HG03025 (cell line): ENCODE data around the gene TAS2R5.
A peak's percentile ranks its signal among the peaks of the same experiment; 100 is the strongest.
"Not testable (repeated sequence)": the region's sequence is repeated elsewhere in the genome, so short reads cannot be mapped to it uniquely, and the experiment has no call there.

Experiments
- ATAC-seq: cut with Tn5 transposase; IDR thresholded peaks from one replicate; pipeline ENCODE4 v1.9.1; 2021; ENCODE audit warnings: mild to moderate bottlenecking, moderate library complexity; ENCODE audit not compliant: unreplicated experiment, low FRiP score

The TAS2R5 gene

GRCh38 chr7:141789917-141790316 lies at the start of gene TAS2R5:
TAS2R5 (plus strand) TSS chr7:141790217; CDS start chr7:141790362, 145 bp downstream.
- no peak for ATAC-seq

GRCh38 chr7:141742229-141742628 lies 47.8 kb upstream of the TAS2R5 start:
- ATAC-seq = no peak

- ATAC-seq = no peak
These were observed 45.9 kb upstream of the TAS2R5 start for GRCh38 chr7:141744131-141744530.

GRCh38 chr7:141748396-141748795 lies 41.6 kb upstream of the TAS2R5 start:
- ATAC-seq = no peak

GRCh38 chr7:141751904-141752303 lies 38.1 kb upstream of the TAS2R5 start:
- not testable (repeated sequence) for ATAC-seq

GRCh38 chr7:141752634-141753033 lies 37.4 kb upstream of the TAS2R5 start:
- no peak for ATAC-seq

- ATAC-seq = no peak
These were observed 35.1 kb upstream of the TAS2R5 start for GRCh38 chr7:141754939-141755338.

- ATAC-seq = no peak
These were observed 26.2 kb upstream of the TAS2R5 start, which contains the start of gene TAS2R3 for GRCh38 chr7:141763797-141764196. TAS2R3 (plus strand) TSS chr7:141764097; CDS start chr7:141764159, 62 bp downstream.

GRCh38 chr7:141770083-141770583 lies 19.9 kb upstream of the TAS2R5 start:
- ATAC-seq = not testable (repeated sequence)

GRCh38 chr7:141776374-141776773 lies 13.6 kb upstream of the TAS2R5 start, which contains the start of gene TAS2R4:
TAS2R4 (plus strand) TSS chr7:141776674; CDS start chr7:141778489, 1,815 bp downstream.
- no peak for ATAC-seq

- peak; percentile 72 for ATAC-seq
These were observed 4.1 kb upstream of the TAS2R5 start for GRCh38 chr7:141785706-141786552.

- ATAC-seq = no peak
These were observed 1.7 kb upstream of the TAS2R5 start for GRCh38 chr7:141788296-141788695.

- ATAC-seq = no peak
These were observed 2.5 kb downstream of the TAS2R5 start for GRCh38 chr7:141792526-141792925.

GRCh38 chr7:141820067-141820466 lies 30.1 kb downstream of the TAS2R5 start:
- ATAC-seq = no peak

- not testable (repeated sequence) for ATAC-seq
These were observed 32.4 kb downstream of the TAS2R5 start for GRCh38 chr7:141822432-141822831.

GRCh38 chr7:141837683-141838082 lies 47.7 kb downstream of the TAS2R5 start:
- no peak for ATAC-seq

GRCh38 chr7:141838581-141838980 lies 48.6 kb downstream of the TAS2R5 start:
- no peak for ATAC-seq

GRCh38 chr7:141839256-141839655 lies 49.2 kb downstream of the TAS2R5 start:
- ATAC-seq = no peak

GRCh38 chr7:141840708-141841107 lies 50.7 kb downstream of the TAS2R5 start:
- no peak for ATAC-seq
